ENCODE measurements around the gene SMIM1. TPM values are rescaled to one million over a fixed set of nuclear protein-coding genes. Genes with fewer than 3 reads are reported as not detected.

SMIM1 gene
- polyA plus RNA-seq, 2 of the 4 experiments (the other 2 are of a cell fraction): 0.67 to 1.1 TPM

GRCh38 chr1:3731583-3732433 lies 40.7 kb upstream of the SMIM1 start (continued):
- no peak for TF ChIP-seq HOXB13 (CRISPR knock-in tag; IDR thresholded peaks at IDR 0.05; ENCODE audit: low read depth)
- no peak for TF ChIP-seq NFE2L2 (conservative IDR thresholded peaks at IDR 0.05; ENCODE audit: low read length)

- no peak overlapping the region for H3K27ac ChIP-seq
- TF ChIP-seq HOXB5 (CRISPR knock-in tag; IDR thresholded peaks at IDR 0.05): no peak
- TF ChIP-seq, protein P1, sequence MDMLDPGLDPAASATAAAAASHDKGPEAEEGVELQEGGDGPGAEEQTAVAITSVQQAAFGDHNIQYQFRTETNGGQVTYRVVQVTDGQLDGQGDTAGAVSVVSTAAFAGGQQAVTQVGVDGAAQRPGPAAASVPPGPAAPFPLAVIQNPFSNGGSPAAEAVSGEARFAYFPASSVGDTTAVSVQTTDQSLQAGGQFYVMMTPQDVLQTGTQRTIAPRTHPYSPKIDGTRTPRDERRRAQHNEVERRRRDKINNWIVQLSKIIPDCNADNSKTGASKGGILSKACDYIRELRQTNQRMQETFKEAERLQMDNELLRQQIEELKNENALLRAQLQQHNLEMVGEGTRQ (IDR thresholded peaks at IDR 0.05): no peak
- TF ChIP-seq HEYL (CRISPR knock-in tag; IDR thresholded peaks at IDR 0.05): no peak
- no peak for TF ChIP-seq CBX8 (IDR thresholded peaks at IDR 0.05)
- TF ChIP-seq RARB (CRISPR knock-in tag; IDR thresholded peaks at IDR 0.05): no peak
- TF ChIP-seq TP53 (CRISPR knock-in tag; IDR thresholded peaks at IDR 0.05): no peak
- no peak for TF ChIP-seq CHD2 (IDR thresholded peaks at IDR 0.05; ENCODE audit: low read length, partially characterized antibody)
- TF ChIP-seq, protein P2, sequence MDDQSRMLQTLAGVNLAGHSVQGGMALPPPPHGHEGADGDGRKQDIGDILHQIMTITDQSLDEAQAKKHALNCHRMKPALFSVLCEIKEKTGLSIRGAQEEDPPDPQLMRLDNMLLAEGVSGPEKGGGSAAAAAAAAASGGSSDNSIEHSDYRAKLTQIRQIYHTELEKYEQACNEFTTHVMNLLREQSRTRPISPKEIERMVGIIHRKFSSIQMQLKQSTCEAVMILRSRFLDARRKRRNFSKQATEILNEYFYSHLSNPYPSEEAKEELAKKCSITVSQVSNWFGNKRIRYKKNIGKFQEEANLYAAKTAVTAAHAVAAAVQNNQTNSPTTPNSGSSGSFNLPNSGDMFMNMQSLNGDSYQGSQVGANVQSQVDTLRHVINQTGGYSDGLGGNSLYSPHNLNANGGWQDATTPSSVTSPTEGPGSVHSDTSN (IDR thresholded peaks at IDR 0.05): no peak
- no peak for TF ChIP-seq MAZ (IDR thresholded peaks at IDR 0.05; ENCODE audit: borderline replicate concordance, low read depth, low read length)
- DNase-seq (ENCODE audit: low read depth in 1 of 2, low spot score in 1 of 2): no peak
- POLR2A ChIA-PET: no interaction called here
- H3K4me2 ChIP-seq: no peak overlapping the region
- FAIRE-seq: no peak
- WGBS (ENCODE audit: missing lambda C conversion rate): 83% methylated on average over 1 of the region's 37 CpGs
- CTCF ChIA-PET: interaction anchor here (2.0 to 4.7 kb wide), 2 partner anchors 9 to 279 kb away, joined by 5 to 22 read pairs; no protein-coding TSS in a partner anchor
- no peaks in the 10 kb centered on the region for H3K9me3 ChIP-seq
- no peak for ATAC-seq
- no peak overlapping the region for H3K4me3 ChIP-seq
- H3K4me1 ChIP-seq: no peaks in the 10 kb centered on the region
Measured at GRCh38 chr1:3732434-3733093, 40.0 kb upstream of the SMIM1 start.

GRCh38 chr1:3733094-3733882 lies 39.3 kb upstream of the SMIM1 start:
- H3K4me3 ChIP-seq: no peak overlapping the region
- POLR2A ChIA-PET: no interaction called here
- H3K27ac ChIP-seq: no peak overlapping the region
- DNase-seq (ENCODE audit: low read depth in 1 of 2, low spot score in 1 of 2) (no peak), FAIRE-seq (no peak), ATAC-seq (no peak)
- no peaks in the 10 kb centered on the region for H3K9me3 ChIP-seq
- CTCF ChIA-PET: interaction anchor here (4.7 kb wide), 1 partner anchor 9 kb away, joined by 22 read pairs; no protein-coding TSS in a partner anchor
- TF ChIP-seq HES2 (IDR thresholded peaks at IDR 0.05): no peak
- no peak for TF ChIP-seq KDM5A (IDR thresholded peaks at IDR 0.05)
- no peak for TF ChIP-seq MYC (IDR thresholded peaks at IDR 0.05; ENCODE audit: borderline replicate concordance, low read length)
- TF ChIP-seq, protein P2 (IDR thresholded peaks at IDR 0.05): no peak
- TF ChIP-seq ZFP36 (IDR thresholded peaks at IDR 0.05; ENCODE audit: borderline replicate concordance, partially characterized antibody): no peak
- no peak for TF ChIP-seq BHLHE40 (IDR thresholded peaks at IDR 0.05; ENCODE audit: low read depth, low read length)
- no peak overlapping the region for H3K4me2 ChIP-seq
- WGBS (ENCODE audit: missing lambda C conversion rate): 93% methylated on average over 14 of the region's 29 CpGs
- H3K4me1 ChIP-seq: no peaks in the 10 kb centered on the region
